GM20000 (cell line): Measurements from ENCODE around the gene SGPL1.
"Not testable (repeated sequence)": the region's sequence is repeated elsewhere in the genome, so short reads cannot be mapped to it uniquely, and the experiment has no call there.

ENCODE experiments used
- DNase-seq: peaks from one replicate; pipeline ENCODE4 v3.0.0; 2012; ENCODE audit warnings: low spot score
- TF ChIP-seq, protein P1 (sequence below): IDR thresholded peaks from 2 replicates; pipeline ENCODE4 v1.5.1; 2012; ENCODE audit warnings: mild to moderate bottlenecking, control low read depth; ENCODE audit errors: extremely low read depth, missing control alignments

Gene SGPL1

DNA sequence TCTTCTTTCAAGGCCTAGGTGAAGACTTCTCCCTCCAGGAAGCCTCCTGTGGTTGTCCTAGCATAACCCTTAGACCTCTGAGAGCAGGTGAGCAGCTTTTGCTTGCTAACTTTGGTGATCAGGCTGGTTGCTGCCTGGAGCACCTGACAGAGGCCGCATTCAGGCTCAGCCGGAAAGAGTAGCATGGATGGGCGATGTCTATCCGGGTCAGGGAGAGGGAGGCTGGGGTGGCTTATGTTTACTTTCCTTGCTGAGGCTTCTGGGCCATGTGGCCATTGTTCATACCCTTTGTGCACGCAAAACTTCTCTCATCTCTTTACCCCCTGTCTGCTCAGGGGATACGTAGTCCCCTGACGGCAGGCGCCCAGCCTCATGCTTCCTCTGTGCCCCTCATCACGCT is 100.1 kb downstream of the SGPL1 start:
- DNase-seq = no peak

DNA sequence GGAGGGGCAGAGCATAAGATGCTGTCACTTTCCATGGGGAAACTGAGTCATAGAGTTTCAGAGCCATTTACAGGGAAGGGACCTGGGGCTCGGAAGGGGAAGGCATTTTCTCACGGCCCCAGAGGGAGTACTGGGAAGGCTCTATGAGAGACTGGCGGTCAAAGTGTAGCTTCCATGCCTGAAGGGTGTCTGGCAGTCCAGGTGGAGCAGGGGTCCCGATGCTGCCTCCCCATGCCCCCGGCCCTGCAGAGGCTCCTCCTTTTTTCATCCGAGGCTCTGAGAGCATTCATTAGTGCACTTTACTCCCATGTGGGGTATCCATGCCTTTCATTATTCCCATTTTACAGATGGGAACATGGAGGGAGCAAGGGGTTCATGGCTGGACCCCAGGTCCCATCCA is 100.5 kb downstream of the SGPL1 start:
- DNase-seq = no peak
- TF ChIP-seq, protein P1, sequence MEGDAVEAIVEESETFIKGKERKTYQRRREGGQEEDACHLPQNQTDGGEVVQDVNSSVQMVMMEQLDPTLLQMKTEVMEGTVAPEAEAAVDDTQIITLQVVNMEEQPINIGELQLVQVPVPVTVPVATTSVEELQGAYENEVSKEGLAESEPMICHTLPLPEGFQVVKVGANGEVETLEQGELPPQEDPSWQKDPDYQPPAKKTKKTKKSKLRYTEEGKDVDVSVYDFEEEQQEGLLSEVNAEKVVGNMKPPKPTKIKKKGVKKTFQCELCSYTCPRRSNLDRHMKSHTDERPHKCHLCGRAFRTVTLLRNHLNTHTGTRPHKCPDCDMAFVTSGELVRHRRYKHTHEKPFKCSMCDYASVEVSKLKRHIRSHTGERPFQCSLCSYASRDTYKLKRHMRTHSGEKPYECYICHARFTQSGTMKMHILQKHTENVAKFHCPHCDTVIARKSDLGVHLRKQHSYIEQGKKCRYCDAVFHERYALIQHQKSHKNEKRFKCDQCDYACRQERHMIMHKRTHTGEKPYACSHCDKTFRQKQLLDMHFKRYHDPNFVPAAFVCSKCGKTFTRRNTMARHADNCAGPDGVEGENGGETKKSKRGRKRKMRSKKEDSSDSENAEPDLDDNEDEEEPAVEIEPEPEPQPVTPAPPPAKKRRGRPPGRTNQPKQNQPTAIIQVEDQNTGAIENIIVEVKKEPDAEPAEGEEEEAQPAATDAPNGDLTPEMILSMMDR = no peak

More for the DNA sequence above, 100.1 kb downstream of the SGPL1 start:
- TF ChIP-seq, protein P1 = no peak

DNA sequence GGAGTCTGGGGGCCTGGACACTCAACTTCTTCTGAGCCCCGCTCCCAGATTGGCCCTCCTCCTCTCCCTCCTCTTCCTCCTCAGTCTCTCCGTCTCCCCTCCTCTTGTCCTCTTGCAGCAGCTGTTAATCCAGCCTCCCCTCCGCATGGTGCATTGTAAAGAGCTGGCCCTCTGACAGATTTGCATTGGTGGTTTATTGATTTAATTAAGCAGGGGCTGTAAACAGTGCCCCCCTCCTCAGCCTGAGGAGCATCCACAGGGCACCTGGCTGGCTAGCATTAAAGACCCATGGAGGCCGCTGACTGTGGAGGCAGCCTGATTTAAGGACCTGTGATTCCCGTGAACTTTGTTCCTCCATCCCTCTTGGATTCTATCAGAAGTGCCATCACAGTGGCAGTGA is 101.5 kb downstream of the SGPL1 start:
- DNase-seq = no peak
- TF ChIP-seq, protein P1 = no peak

DNA sequence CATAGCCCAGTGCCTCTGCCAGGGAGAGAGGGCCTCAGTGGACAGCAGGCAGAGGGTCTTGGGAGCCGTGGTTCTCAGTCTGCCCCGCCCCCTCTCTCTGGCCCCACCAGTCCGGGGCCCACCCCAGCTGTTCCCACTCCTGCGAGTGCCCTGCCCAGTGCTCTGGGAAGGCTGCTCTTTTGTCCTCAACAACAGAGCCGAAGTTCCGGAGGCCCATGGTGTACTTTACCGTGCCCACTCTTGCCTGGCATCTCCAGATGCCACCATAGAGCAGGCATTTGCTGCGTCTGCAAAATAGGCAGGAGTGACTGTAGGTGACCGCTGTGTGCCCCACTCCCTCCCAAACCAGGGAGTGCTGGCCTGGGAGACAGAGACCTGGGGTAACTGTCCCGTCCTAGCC is 101.9 kb downstream of the SGPL1 start:
- no peak for DNase-seq
- TF ChIP-seq, protein P1 = no peak

DNA sequence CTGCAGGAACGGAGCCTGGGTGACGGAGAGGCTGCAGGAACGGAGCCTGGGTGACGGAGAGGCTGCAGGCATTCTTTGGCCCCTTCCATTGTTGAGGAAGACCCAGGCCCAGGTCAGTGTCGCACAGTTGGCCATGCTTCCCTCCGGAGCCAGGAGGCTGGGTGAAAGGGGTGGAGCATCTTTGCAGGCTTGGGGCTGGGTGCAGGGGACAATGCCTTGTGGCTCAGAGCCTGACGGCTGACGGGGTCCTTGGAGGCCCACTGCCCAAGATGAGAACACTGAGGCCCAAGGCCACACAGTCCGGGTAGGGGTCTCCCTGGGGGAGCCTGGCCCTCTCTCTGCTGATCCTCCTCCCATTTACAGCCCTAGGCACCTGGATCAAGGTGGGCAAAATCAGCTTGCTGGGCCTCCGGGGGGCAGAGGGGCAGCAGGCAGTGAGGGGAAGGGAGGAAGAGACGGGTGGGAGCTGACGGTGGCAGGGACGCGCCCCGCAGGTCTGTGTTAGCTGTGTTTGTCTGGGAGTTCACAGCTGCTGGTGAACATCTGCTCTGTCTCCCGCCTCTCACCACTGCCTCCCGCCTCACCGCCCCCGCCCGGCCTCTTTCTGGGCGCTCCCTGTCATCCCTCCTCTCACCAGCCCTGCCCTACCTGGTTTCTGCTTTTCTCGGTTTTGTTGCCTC is 103.2 kb downstream of the SGPL1 start:
- TF ChIP-seq, protein P1 = no peak
- no peak for DNase-seq

DNA sequence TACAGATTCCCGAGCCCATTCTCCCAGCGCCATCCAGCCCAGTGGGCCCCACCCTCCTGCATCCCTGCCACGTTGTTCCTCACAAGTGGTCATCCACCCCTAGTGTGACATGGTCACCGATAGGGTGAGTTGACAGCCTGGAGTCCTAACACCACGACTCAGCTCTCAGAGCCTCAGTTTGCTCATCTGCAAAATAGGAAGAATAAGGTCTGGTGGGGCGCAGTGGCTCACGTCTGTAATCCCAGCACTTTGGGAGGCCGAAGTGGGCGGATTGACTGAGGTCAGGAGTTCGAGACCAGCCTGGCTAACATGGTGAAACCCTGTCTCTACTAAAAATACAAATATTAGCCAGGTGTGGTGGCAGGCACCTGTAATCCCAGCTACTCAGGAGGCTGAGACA is 104.2 kb downstream of the SGPL1 start:
- not testable (repeated sequence) for DNase-seq

DNA sequence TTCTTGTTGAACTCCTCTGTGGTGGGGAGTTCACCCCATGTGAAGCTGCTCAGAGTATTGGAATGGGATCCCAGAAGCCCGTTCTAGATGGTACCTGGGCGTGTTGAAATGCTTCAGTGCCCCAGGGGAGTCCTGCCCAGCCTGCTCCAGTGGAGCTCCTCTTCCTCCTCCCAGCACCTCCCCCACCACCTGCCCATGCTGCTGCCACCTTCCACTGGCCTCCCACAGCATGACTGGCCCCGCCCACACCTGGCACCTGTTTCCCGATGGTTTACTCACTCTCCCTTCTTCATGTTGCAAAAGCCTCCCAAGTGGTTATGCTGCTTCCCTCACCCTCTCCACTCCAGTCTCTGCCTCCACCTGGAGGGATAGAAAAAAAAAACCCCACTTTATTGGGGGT is 104.8 kb downstream of the SGPL1 start:
- DNase-seq = no peak

DNA sequence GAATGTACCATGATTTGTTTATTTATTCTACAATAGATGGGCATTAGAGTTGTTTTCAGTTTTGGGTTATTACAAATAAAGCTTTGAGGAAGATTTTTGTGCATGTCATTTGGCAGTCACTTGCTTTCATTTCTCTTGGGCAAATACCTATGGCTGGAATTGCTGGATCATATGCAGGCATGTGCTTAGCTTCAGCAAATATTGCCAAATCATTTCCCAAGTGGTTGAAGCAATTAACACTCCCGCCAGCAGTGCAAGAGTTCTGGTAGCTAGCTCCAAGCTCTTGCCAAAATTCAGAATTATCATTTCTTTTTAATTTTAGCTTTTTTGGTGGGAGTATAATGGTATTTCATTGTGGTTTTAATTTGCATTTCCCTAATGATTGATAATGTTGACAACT is 105.5 kb downstream of the SGPL1 start:
- DNase-seq = no peak
- TF ChIP-seq, protein P1 = no peak

More for the DNA sequence above, 104.8 kb downstream of the SGPL1 start:
- TF ChIP-seq, protein P1 = no peak
